MM.1S (cell line): Measurements from ENCODE around the gene TMEM179.

Experiments used
- DNase-seq: peaks from one replicate; pipeline ENCODE4 v3.0.0-alpha.2; 2015
- H2AFZ ChIP-seq: fragments of 300-600 bp; sonication (generic); 2 replicates; pipeline ENCODE4 v1.6.0; 2016; ENCODE audit warnings: antibody characterized with exemption, low read length
- H3F3A ChIP-seq: fragments of 300-600 bp; sonication (generic); 2 replicates; pipeline ENCODE4 v1.6.1; 2016; ENCODE audit warnings: mild to moderate bottlenecking, antibody characterized with exemption, low read length, moderate library complexity, mixed read lengths; ENCODE audit not compliant: insufficient read depth
- H3K27ac ChIP-seq: fragments of 300-600 bp; sonication (generic); 2 replicates; pipeline ENCODE4 v1.5.1; 2016; ENCODE audit warnings: mild to moderate bottlenecking, low read length
- H3K27me3 ChIP-seq: fragments of 300-600 bp; sonication (generic); replicated peaks from 2 replicates; pipeline ENCODE4 v1.6.0; 2016; ENCODE audit warnings: low read length; ENCODE audit not compliant: insufficient read depth
- H3K36me3 ChIP-seq: fragments of 300-600 bp; sonication (generic); replicated peaks from 2 replicates; pipeline ENCODE4 v1.6.1; 2016; ENCODE audit warnings: mild to moderate bottlenecking, low read length, mixed read lengths; ENCODE audit not compliant: insufficient read depth
- H3K4me1 ChIP-seq: fragments of 300-600 bp; sonication (generic); 2 replicates; pipeline ENCODE4 v1.6.1; 2016; ENCODE audit warnings: low read length, mixed read lengths
- H3K4me2 ChIP-seq: fragments of 300-600 bp; sonication (generic); 2 replicates; pipeline ENCODE4 v1.6.0; 2016; ENCODE audit warnings: low read depth, low read length
- H3K4me3 ChIP-seq: fragments of 300-600 bp; sonication (generic); 2 replicates; pipeline ENCODE4 v1.5.1; 2016; ENCODE audit warnings: low read length, mixed read lengths
- H3K79me2 ChIP-seq: fragments of 300-600 bp; sonication (generic); 2 replicates; pipeline ENCODE4 v1.6.1; 2016; ENCODE audit warnings: mixed run types, low read length, mixed read lengths
- H3K9ac ChIP-seq: fragments of 300-600 bp; sonication (generic); 2 replicates; pipeline ENCODE4 v1.6.1; 2016; ENCODE audit warnings: low read length, mixed read lengths
- H3K9me2 ChIP-seq: fragments of 300-600 bp; sonication (generic); replicated peaks from 2 replicates; pipeline ENCODE4 v1.6.1; 2016; ENCODE audit warnings: mild to moderate bottlenecking, low read length, mixed read lengths; ENCODE audit not compliant: insufficient read depth
- H3K9me3 ChIP-seq: fragments of 300-600 bp; sonication (generic); replicated peaks from 2 replicates; pipeline ENCODE4 v1.6.1; 2016; ENCODE audit warnings: mild to moderate bottlenecking, low read length, mixed read lengths; ENCODE audit not compliant: insufficient read depth
- H4K20me1 ChIP-seq: fragments of 300-600 bp; sonication (generic); 2 replicates; pipeline ENCODE4 v1.6.1; 2016; ENCODE audit warnings: mild to moderate bottlenecking, low read length, moderate library complexity, mixed read lengths; ENCODE audit not compliant: insufficient read depth
- CTCF ChIP-seq: fragments of 300-600 bp; sonication (generic); IDR thresholded peaks from 2 replicates; pipeline ENCODE4 v1.5.1; 2016; ENCODE audit warnings: antibody characterized with exemption, low read length, mixed read lengths
- EZH2 ChIP-seq: fragments of 300-600 bp; sonication (generic); optimal IDR thresholded peaks from 2 replicates; pipeline ENCODE3; 2017; ENCODE audit warnings: low read depth, mild to moderate bottlenecking, antibody characterized with exemption, low read length, mixed read lengths
- EZH2phosphoT487 ChIP-seq: fragments of 300-600 bp; sonication (generic); IDR thresholded peaks from 2 replicates; pipeline ENCODE4 v1.6.1; 2018; ENCODE audit warnings: antibody characterized with exemption, low read length

The TMEM179 gene

DNA sequence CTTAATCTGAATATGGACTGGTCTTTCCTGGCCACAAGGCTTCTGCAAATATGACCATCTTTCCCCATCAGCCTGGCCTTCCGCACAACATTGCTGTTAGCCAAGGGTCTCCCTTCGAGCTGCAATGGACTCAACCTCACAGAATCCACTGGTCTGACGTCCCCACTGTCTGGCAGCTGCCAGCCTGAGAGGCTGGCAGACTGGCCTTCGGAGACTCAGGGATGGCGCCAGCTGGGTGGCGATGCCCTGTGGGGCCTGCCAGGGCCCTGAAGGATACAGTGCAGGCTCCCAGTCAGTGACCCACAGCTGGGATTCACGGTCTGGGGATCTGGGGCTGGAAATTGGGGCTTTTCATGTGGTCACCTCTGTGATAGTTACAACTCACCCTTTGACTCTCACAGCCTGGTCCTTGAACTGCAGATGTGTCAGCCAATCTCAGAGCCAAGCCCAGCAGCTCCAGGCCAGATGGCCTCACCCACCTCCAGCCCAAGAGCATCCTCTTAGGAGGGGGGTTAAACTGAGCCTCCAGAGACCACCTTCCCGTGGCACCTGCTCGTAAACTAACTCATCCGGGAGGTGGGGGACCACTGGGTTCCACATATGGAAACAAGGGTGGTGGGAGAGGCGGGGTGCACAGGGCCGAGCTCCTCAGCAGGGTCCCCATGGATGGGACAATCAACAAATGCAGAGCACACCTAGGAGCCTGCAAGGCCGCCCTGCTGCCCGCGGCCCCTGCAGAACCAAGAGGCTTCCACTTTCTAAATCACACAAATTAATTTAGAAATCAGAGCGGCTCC is 46.1 kb downstream of the TMEM179 start:
- Histone ChIP-seq H3K36me3 (no peaks in the 10 kb centered on the region), H3K9me2 (no peaks in the 10 kb centered on the region), H3K4me1 (no peaks in the 10 kb centered on the region), H3K9ac (no peak overlapping the region), H3K4me2 (no peak overlapping the region), H3K27me3 (peaks cover 7% of the 10 kb centered on the region), H3K27ac (no peak overlapping the region), H3K79me2 (no peaks in the 10 kb centered on the region), H3F3A (no peaks in the 10 kb centered on the region), H2AFZ (no peak overlapping the region), H4K20me1 (no peaks in the 10 kb centered on the region), H3K9me3 (no peaks in the 10 kb centered on the region), H3K4me3 (no peak overlapping the region)
- no peak for DNase-seq
- TF ChIP-seq EZH2phosphoT487 (no peak), EZH2 (no peak), CTCF (no peak)

GRCh38 chr14:104557766-104558165 is 46.8 kb downstream of the TMEM179 start:
- Histone ChIP-seq H3K27me3 (peaks cover 7% of the 10 kb centered on the region), H3F3A (no peaks in the 10 kb centered on the region), H3K79me2 (no peaks in the 10 kb centered on the region), H3K27ac (no peak overlapping the region), H3K4me2 (no peak overlapping the region), H3K4me1 (no peaks in the 10 kb centered on the region), H3K9ac (no peak overlapping the region), H3K9me3 (no peaks in the 10 kb centered on the region), H3K36me3 (no peaks in the 10 kb centered on the region), H3K4me3 (no peak overlapping the region), H4K20me1 (no peaks in the 10 kb centered on the region), H2AFZ (no peak overlapping the region), H3K9me2 (no peaks in the 10 kb centered on the region)
- TF ChIP-seq EZH2phosphoT487: no peak
- DNase-seq: no peak

DNA sequence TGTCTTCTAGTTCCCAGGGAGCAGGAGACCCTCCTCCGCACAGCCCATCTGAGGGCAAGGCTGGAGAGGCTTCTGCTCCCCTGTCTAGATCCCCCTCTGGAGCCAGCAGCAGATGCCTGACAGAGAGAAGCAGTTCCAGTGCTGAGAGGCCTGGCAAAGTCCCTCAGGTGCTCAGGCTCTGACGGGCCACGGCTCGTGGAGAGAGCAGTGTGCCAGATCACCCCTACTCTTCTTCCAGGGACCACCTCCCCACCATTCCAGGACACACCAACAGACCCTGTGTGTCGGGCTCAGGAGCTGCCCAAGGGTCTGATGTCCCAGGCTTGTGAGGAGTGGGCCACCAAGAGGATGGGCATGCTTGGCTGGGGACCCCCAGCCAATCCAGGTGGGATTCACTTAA is 47.5 kb downstream of the TMEM179 start:
- Histone ChIP-seq H2AFZ (no peak overlapping the region), H3K27ac (no peak overlapping the region), H3K27me3 (peaks cover 7% of the 10 kb centered on the region), H3K36me3 (no peaks in the 10 kb centered on the region), H3K9ac (no peak overlapping the region), H3K4me2 (no peak overlapping the region), H3K9me3 (no peaks in the 10 kb centered on the region), H4K20me1 (no peaks in the 10 kb centered on the region), H3F3A (no peaks in the 10 kb centered on the region), H3K4me3 (no peak overlapping the region), H3K9me2 (no peaks in the 10 kb centered on the region), H3K79me2 (no peaks in the 10 kb centered on the region), H3K4me1 (no peaks in the 10 kb centered on the region)
- TF ChIP-seq EZH2phosphoT487 (no peak), CTCF (no peak), EZH2 (no peak)
- no peak for DNase-seq
